Esophagus (tissue), 2 donors: ENCODE measurements around the gene ALKBH3. TPM values are rescaled to one million over a fixed set of nuclear protein-coding genes. Genes with fewer than 3 reads are reported as not detected.

Experiments used
- H3K27ac ChIP-seq, 2 donors: one replicate each; pipeline ENCODE4 v1.5.1; 2013; ENCODE audit warnings: low read depth in 2 of 2, mild to moderate bottlenecking in 2 of 2, inconsistent platforms in 1 of 2, low read length in 1 of 2, moderate library complexity in 1 of 2
- H3K27me3 ChIP-seq, 2 donors: one replicate each; pipeline ENCODE4 v1.6.1; 2013; ENCODE audit warnings: low read length in 2 of 2, control low read depth in 1 of 2, mild to moderate bottlenecking in 1 of 2; ENCODE audit not compliant: insufficient read depth in 2 of 2, control insufficient read depth in 1 of 2
- H3K36me3 ChIP-seq, 2 donors: one replicate each; pipeline ENCODE4 v1.6.1; 2013; ENCODE audit warnings: low read length in 1 of 2; ENCODE audit not compliant: control insufficient read depth in 2 of 2, insufficient read depth in 2 of 2
- H3K4me1 ChIP-seq, 2 donors: one replicate each; pipeline ENCODE4 v1.6.1; 2013; ENCODE audit warnings: low read length in 1 of 2; ENCODE audit not compliant: control insufficient read depth in 2 of 2, insufficient read depth in 2 of 2
- H3K4me3 ChIP-seq, 2 donors: one replicate each; pipeline ENCODE4 v1.5.1; 2013; ENCODE audit warnings: low read length in 2 of 2, mild to moderate bottlenecking in 2 of 2, low read depth in 1 of 2, moderate library complexity in 1 of 2
- H3K9me3 ChIP-seq, 2 donors: one replicate each; pipeline ENCODE4 v1.6.1; 2013; ENCODE audit warnings: mild to moderate bottlenecking in 2 of 2, low read depth in 1 of 2, low read length in 1 of 2, moderate library complexity in 1 of 2; ENCODE audit not compliant: control insufficient read depth in 2 of 2, insufficient read depth in 1 of 2
- WGBS, 2 donors: extraction: QIAGEN DNeasy Blood & Tissue Kit; methylation state at CpG; one replicate each; pipeline ENCODE4 v1.1.7; 2013; 5-methylcytosine and 5-hydroxymethylcytosine counted together
- polyA plus RNA-seq, 2 donors: library from polyadenylated mRNA; stranded (reverse); fragments of 200-250 nt; gene quantifications; one replicate each; pipeline ENCODE4 v1.2.3, GENCODE V29; 2013
- donor health status: healthy with polysubstance abuse.
- donor health status: Bipolar disorder and iron deficiency.

ALKBH3 gene
- polyA plus RNA-seq, 2 donors = 15.3 to 23.2 TPM

GRCh38 chr11:43918662-43919061, 38.0 kb downstream of the ALKBH3 start:
- peaks cover 0 to 5% of the 10 kb centered on the region in 2 donors for H3K4me1 ChIP-seq
- H3K9me3 ChIP-seq = peaks cover 0 to 2% of the 10 kb centered on the region in 2 donors
- H3K36me3 ChIP-seq = peaks cover 0 to 9% of the 10 kb centered on the region in 2 donors
- no peaks in the 10 kb centered on the region for H3K27me3 ChIP-seq
- H3K27ac ChIP-seq = no peak overlapping the region
- no peak overlapping the region for H3K4me3 ChIP-seq

GRCh38 chr11:43919852-43920597, 39.4 kb downstream of the ALKBH3 start:
- H3K9me3 ChIP-seq = peaks cover 0 to 2% of the 10 kb centered on the region in 2 donors
- H3K4me1 ChIP-seq = peaks cover 0 to 9% of the 10 kb centered on the region in 2 donors
- H3K27me3 ChIP-seq = no peaks in the 10 kb centered on the region
- 77 to 81% methylated on average over 14 of the region's 14 CpGs for WGBS, 2 donors
- peaks cover 0 to 7% of the 10 kb centered on the region in 2 donors for H3K36me3 ChIP-seq
- H3K4me3 ChIP-seq = no peak overlapping the region
- peak overlapping the region; percentile 81 for H3K27ac ChIP-seq

- Histone ChIP-seq H3K9me3 (peaks cover 0 to 2% of the 10 kb centered on the region in 2 donors), H3K4me1 (peaks cover 5 to 9% of the 10 kb centered on the region in 2 donors), H3K4me3 (no peak overlapping the region), H3K27me3 (no peaks in the 10 kb centered on the region), H3K27ac (peak overlapping the region; percentile 81 to 83), H3K36me3 (peaks cover 0 to 7% of the 10 kb centered on the region in 2 donors)
- 51 to 62% methylated on average over 10 of the region's 10 CpGs for WGBS, 2 donors
Observed at GRCh38 chr11:43920598-43921419, 40.2 kb downstream of the ALKBH3 start.

- WGBS, 2 donors = 73 to 78% methylated on average over 8 of the region's 8 CpGs
- Histone ChIP-seq H3K4me3 (no peak overlapping the region), H3K36me3 (peaks cover 0 to 7% of the 10 kb centered on the region in 2 donors), H3K27me3 (no peaks in the 10 kb centered on the region), H3K9me3 (peaks cover 0 to 2% of the 10 kb centered on the region in 2 donors), H3K27ac (peak overlapping the region; percentile 62 to 65), H3K4me1 (peaks cover 6 to 11% of the 10 kb centered on the region in 2 donors)
Observed at GRCh38 chr11:43921561-43922294, 41.1 kb downstream of the ALKBH3 start.

GRCh38 chr11:43922295-43922648, 41.6 kb downstream of the ALKBH3 start:
- Histone ChIP-seq H3K27ac (peak overlapping the region; percentile 56 to 65), H3K9me3 (peaks cover 0 to 2% of the 10 kb centered on the region in 2 donors), H3K36me3 (peaks cover 0 to 7% of the 10 kb centered on the region in 2 donors), H3K4me3 (no peak overlapping the region), H3K27me3 (no peaks in the 10 kb centered on the region), H3K4me1 (peaks cover 7 to 11% of the 10 kb centered on the region in 2 donors)
- WGBS, 2 donors = 82 to 84% methylated on average over 3 of the region's 3 CpGs

- Histone ChIP-seq H3K4me3 (no peak overlapping the region), H3K4me1 (peaks cover 7 to 11% of the 10 kb centered on the region in 2 donors), H3K36me3 (peaks cover 0 to 7% of the 10 kb centered on the region in 2 donors), H3K27me3 (no peaks in the 10 kb centered on the region), H3K27ac (peak overlapping the region; percentile 85 to 86), H3K9me3 (peaks cover 0 to 2% of the 10 kb centered on the region in 2 donors)
- 54 to 62% methylated on average over 6 of the region's 6 CpGs for WGBS, 2 donors
Observed at GRCh38 chr11:43922744-43923405, 42.2 kb downstream of the ALKBH3 start.

GRCh38 chr11:43923406-43924111, 42.9 kb downstream of the ALKBH3 start:
- Histone ChIP-seq H3K4me3 (no peak overlapping the region), H3K36me3 (peaks cover 0 to 7% of the 10 kb centered on the region in 2 donors), H3K9me3 (peaks cover 0 to 2% of the 10 kb centered on the region in 2 donors), H3K27me3 (no peaks in the 10 kb centered on the region), H3K4me1 (peaks cover 7 to 11% of the 10 kb centered on the region in 2 donors), H3K27ac (peak overlapping the region; percentile 75 to 85)
- WGBS, 2 donors = 53 to 57% methylated on average over 8 of the region's 8 CpGs

- H3K4me1 ChIP-seq = peaks cover 7 to 11% of the 10 kb centered on the region in 2 donors
- H3K36me3 ChIP-seq = peaks cover 0 to 4% of the 10 kb centered on the region in 2 donors
- H3K27me3 ChIP-seq = no peaks in the 10 kb centered on the region
- no peak overlapping the region for H3K4me3 ChIP-seq
- H3K9me3 ChIP-seq = peaks cover 0 to 2% of the 10 kb centered on the region in 2 donors
- peak overlapping the region; percentile 75 to 85 for H3K27ac ChIP-seq
- 90 to 91% methylated on average over 25 to 27 of the region's 27 CpGs for WGBS, 2 donors
Observed at GRCh38 chr11:43924112-43924855, 43.7 kb downstream of the ALKBH3 start.
